K562 (cell line): ENCODE measurements around the gene VANGL1. TPM values are rescaled to one million over a fixed set of nuclear protein-coding genes. Genes with fewer than 3 reads are reported as not detected.

Experiments
- ATAC-seq: fragments of 200-7000 bp; cut with Tn5 transposase; 3 replicates; pipeline ENCODE4 v1.9.1; 2020; ENCODE audit warnings: moderate library complexity
- BruUV-seq: library from RNA; stranded (reverse); fragments of 400-500 nt; replicated peaks from 2 replicates; lab custom pipeline; 2021; lab: Mats Ljungman, UMichigan
- CTCF ChIA-PET: fragments of 300-600 bp; formaldehyde crosslinking; extraction: SDS; loops from one replicate; lab custom pipeline; 2021; ENCODE audit warnings: low intra/inter-chr PET ratio; lab: Yijun Ruan, JAX
- POLR2A ChIA-PET: fragments of 300-600, 350-650 bp; sonication (Branson Sonifier 250); formaldehyde crosslinking; extraction: SDS; loops from one replicate; lab custom pipeline; 2021; ENCODE audit warnings: antibody characterized with exemption, inconsistent platforms; lab: Yijun Ruan, JAX
- DNase-seq, 4 experiments: peaks; one replicate each; pipeline versions ENCODE4 v3.0.0 to v3.0.0-alpha.2; 2011 to 2018; ENCODE audit warnings: low spot score in 3 of 4, mixed read lengths in 3 of 4; ENCODE audit errors: extremely low read depth in 1 of 4
- FAIRE-seq: peaks from 2 replicates; lab custom pipeline; 2011; peaks lifted over from hg19 to GRCh38; lab: Jason Lieb, UNC
- H2AFZ ChIP-seq: 2 replicates; pipeline ENCODE4 v1.6.0; 2011; ENCODE audit warnings: low read depth, low read length, control low read depth, inconsistent platforms
- H3K27ac ChIP-seq: fragments of 200-600 bp; 3 replicates; pipeline ENCODE4 v1.8.0; 2011; ENCODE audit warnings: low read depth, mild to moderate bottlenecking, control low read depth, inconsistent platforms, low read length, moderate library complexity, mixed read lengths; ENCODE audit errors: extremely low read depth
- H3K27me3 ChIP-seq, 2 experiments: fragments of 300-600 bp in 1 of 2; 2 replicates in 1 of 2; 3 replicates in 1 of 2; pipeline versions ENCODE4 v1.6.0 to v1.8.0; 2011; ENCODE audit warnings: inconsistent platforms in 2 of 2, low read length in 2 of 2, mild to moderate bottlenecking in 1 of 2, mixed read lengths in 1 of 2, moderate library complexity in 1 of 2; ENCODE audit not compliant: control insufficient read depth in 2 of 2, insufficient read depth in 2 of 2
- H3K36me3 ChIP-seq: fragments of 300-600 bp; 3 replicates; pipeline ENCODE4 v1.8.0; 2011; ENCODE audit warnings: mild to moderate bottlenecking, low read length, inconsistent platforms; ENCODE audit not compliant: control insufficient read depth, insufficient read depth
- H3K4me1 ChIP-seq, 2 experiments: fragments of 200-600 bp in 1 of 2; replicated peaks in 1 of 2; 2 replicates in 1 of 2; 3 replicates in 1 of 2; pipeline versions ENCODE4 v1.5.1 to v1.8.0; 2011; ENCODE audit warnings: inconsistent platforms in 2 of 2, low read length in 2 of 2, mild to moderate bottlenecking in 1 of 2, mixed read lengths in 1 of 2, moderate library complexity in 1 of 2; ENCODE audit not compliant: control insufficient read depth in 2 of 2, insufficient read depth in 2 of 2
- H3K4me2 ChIP-seq: 2 replicates; pipeline ENCODE4 v1.6.1; 2011; ENCODE audit warnings: low read length, control low read depth, inconsistent platforms, mixed read lengths; ENCODE audit not compliant: insufficient read depth
- H3K4me3 ChIP-seq: fragments of 200-600 bp; sonication (generic), shearing (Covaris generic); 2 replicates; pipeline ENCODE4 v1.5.1; 2016; ENCODE audit warnings: control low read depth, inconsistent platforms
- H3K79me2 ChIP-seq: fragments of 200-600 bp; 3 replicates; pipeline ENCODE4 v1.8.0; 2011; ENCODE audit warnings: low read length, inconsistent platforms; ENCODE audit not compliant: control insufficient read depth, insufficient read depth
- H3K9ac ChIP-seq, 2 experiments: 2 replicates each; pipeline versions ENCODE4 v1.6.0 to v1.6.1; 2011; ENCODE audit warnings: low read depth in 2 of 2, low read length in 2 of 2, control low read depth in 1 of 2, inconsistent platforms in 1 of 2, mild to moderate bottlenecking in 1 of 2, mixed read lengths in 1 of 2; ENCODE audit not compliant: insufficient read depth in 1 of 2
- H3K9me1 ChIP-seq: one replicate; pipeline ENCODE4 v1.6.0; 2011; ENCODE audit warnings: inconsistent platforms, mild to moderate bottlenecking, low read length, moderate library complexity; ENCODE audit not compliant: control insufficient read depth, insufficient read depth
- H3K9me3 ChIP-seq: replicated peaks from 2 replicates; pipeline ENCODE4 v1.5.1; 2011; ENCODE audit warnings: low read depth, low read length, inconsistent platforms; ENCODE audit not compliant: control insufficient read depth, insufficient read depth
- H4K20me1 ChIP-seq: replicated peaks from 2 replicates; pipeline ENCODE4 v1.6.1; 2011; ENCODE audit warnings: low read length, inconsistent platforms, mixed read lengths; ENCODE audit not compliant: control insufficient read depth, insufficient read depth
- KAT2B ChIP-seq: IDR thresholded peaks from one replicate; pipeline ENCODE4 v1.6.1; 2012; ENCODE audit warnings: low read depth, mild to moderate bottlenecking, control low read depth, inconsistent platforms, low read length, moderate library complexity
- NFIC ChIP-seq: fragments of 450-650 bp; IDR thresholded peaks from 2 replicates; pipeline ENCODE4 v1.6.1; 2017; ENCODE audit warnings: mild to moderate bottlenecking, inconsistent platforms
- NRF1 ChIP-seq, 2 experiments: fragments of 450-650 bp; IDR thresholded peaks in 1 of 2; conservative IDR thresholded peaks in 1 of 2; 2 replicates each; pipeline ENCODE4 v1.6.1; 2014; ENCODE audit warnings: mild to moderate bottlenecking in 2 of 2
- WGBS: fragments of 100-300 bp; shearing (Covaris generic); methylation state at CpG from one replicate; pipeline ENCODE4 v1.1.6; 2016; ENCODE audit warnings: low coverage, mixed read lengths; ENCODE audit not compliant: insufficient coverage; ENCODE audit errors: missing lambda C conversion rate; 5-methylcytosine and 5-hydroxymethylcytosine counted together
- in situ Hi-C: fragments of 300-500 bp; cut with MboI; formaldehyde crosslinking; loops from 4 replicates; pipeline ENCODE4 v1.15.0; 2018; ENCODE audit warnings: inconsistent platforms, mixed read lengths
- intact Hi-C: fragments of 100-400 bp; cut with micrococcal nuclease; formaldehyde crosslinking; loops from 2 replicates; pipeline ENCODE4 v1.14.2; 2022
- polyA plus RNA-seq, 8 experiments: library from polyadenylated mRNA; depleted of rRNA in 4 of 8; stranded (reverse) in 5 of 8; unstranded in 3 of 8; fragments of >200 nt; fragmentation: Nextera tagmentation in 2 of 8; fragmentation: Illumina TruSeq in 1 of 8; extraction: Ambion mirVana in 2 of 8; extraction: Trizol in 1 of 8; gene quantifications; 2 replicates each; pipeline versions ENCODE4 v1.2.1 to v1.2.3, GENCODE V29; 2011 to 2014; ENCODE audit warnings: inconsistent platforms in 1 of 8, missing spikeins in 1 of 8
- total RNA-seq, 7 experiments: library from RNA; depleted of rRNA in 6 of 7; stranded (reverse); fragments of >200 nt in 6 of 7; fragmentation: Illumina TruSeq in 2 of 7; extraction: Trizol in 2 of 7; gene quantifications; 2 replicates each; pipeline versions ENCODE4 v1.2.1 to v1.2.3, GENCODE V29; 2011 to 2021; ENCODE audit warnings: low replicate concordance in 1 of 7

VANGL1 gene
- total and polyA plus RNA-seq, 9 of the 15 experiments (the other 6 are each of a cell fraction or from before 2014, with no cell fraction given) = 0.90 to 12.8 (median 9.6) TPM

DNA sequence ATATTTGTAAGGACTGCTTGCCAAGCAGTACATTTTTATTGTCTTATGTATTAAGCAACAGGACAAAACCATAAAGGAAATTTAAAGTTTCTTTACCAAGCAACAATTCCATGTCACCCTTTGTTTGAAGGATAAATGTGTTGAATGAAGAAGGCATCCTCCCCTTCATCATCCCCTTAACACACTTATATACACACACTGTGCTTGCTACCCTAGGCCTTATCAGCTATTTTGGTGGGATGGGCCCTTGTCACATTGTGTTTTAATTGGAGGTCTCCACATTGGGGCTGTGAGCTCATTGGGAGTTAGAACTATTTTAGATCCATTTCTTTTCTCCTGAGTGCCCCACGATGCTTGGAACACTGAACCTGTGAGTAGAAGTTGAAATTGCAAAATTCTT is 1.9 kb downstream of the VANGL1 start (continued):
- no peak for TF ChIP-seq KAT2B

DNA sequence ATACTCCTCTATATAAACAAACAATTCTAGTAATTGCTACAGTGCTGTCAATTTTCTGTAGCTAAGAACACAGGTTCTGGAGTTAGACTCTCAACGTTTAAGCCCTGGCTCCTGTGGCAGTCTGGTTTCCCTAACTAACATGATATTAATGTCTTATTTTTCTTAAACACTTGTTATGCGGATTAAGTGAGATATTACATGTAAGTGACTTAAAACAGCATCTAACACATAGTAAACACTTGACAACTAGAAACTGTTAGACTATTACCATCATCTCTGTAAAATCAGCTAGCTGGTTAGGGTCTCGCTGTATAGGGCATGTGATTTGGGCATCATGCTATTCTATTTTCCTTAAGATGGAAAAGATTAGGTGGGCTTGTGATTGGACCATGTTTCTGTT is 2.3 kb downstream of the VANGL1 start:
- intact Hi-C loops (loop anchor here (5.0 kb wide), 1 partner anchor 33 kb away; no protein-coding TSS in a partner anchor), in situ Hi-C loops (no loop called here)
- Histone ChIP-seq H3K27ac (no peak overlapping the region), H3K36me3 (peaks cover 7% of the 10 kb centered on the region; the same call in 2 of the 3 replicates), H3K9me3 (no peaks in the 10 kb centered on the region; the same call in 1 of the 2 replicates), H3K27me3 (no peaks in the 10 kb centered on the region), H3K79me2 (peaks cover 72% of the 10 kb centered on the region), H4K20me1 (no peaks in the 10 kb centered on the region; the same call in 1 of the 2 replicates), H2AFZ (no peak overlapping the region), H3K9ac (no peak overlapping the region)
- ChIA-PET POLR2A (interaction anchor here (1.1 kb wide), 1 partner anchor 12 kb away, joined by 3 read pairs; no protein-coding TSS in a partner anchor), CTCF (no interaction called here)
- BruUV-seq = no TSS peak
- DNase-seq (no peak), ATAC-seq (no peak), FAIRE-seq (no peak)
- 73% methylated on average over 3 of the region's 3 CpGs for WGBS
- TF ChIP-seq NRF1 (conservative IDR thresholded peaks at IDR 0.05 in 1 of 2, IDR thresholded peaks at IDR 0.05 in 1 of 2) (no peak), NFIC (no peak)
- TF ChIP-seq, all 486 proteins: peak for 0
- Histone ChIP-seq H3K4me3 (no peak overlapping the region), H3K9me1 (peaks cover 3% of the 10 kb centered on the region), H3K4me2 (no peak overlapping the region; the same call in 1 of the 2 replicates), H3K4me1 (peaks cover 30 to 55% of the 10 kb centered on the region in 2 experiments)
